Measurements from ENCODE around the gene TNNC2.

DNA sequence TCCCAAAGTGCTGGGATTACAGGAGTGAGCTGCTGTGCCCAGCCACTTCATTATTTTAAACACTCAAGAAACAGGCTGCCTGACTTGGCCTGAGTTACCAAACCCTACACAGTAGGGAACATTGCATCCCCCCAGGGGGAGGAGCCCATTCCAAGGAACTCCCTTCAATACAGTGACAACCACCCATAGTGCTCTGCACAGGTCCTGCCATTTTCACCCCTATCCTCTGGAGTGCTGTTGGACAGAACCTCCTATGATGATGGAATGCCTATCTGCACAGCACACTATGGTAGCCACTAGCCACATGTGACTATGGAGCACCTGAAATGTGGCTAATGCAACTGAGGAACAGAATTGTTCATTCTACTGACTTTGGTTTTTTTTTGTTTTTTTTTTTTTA lies 18.3 kb upstream of the TNNC2 start:
- TF ChIP-seq, protein P1, sequence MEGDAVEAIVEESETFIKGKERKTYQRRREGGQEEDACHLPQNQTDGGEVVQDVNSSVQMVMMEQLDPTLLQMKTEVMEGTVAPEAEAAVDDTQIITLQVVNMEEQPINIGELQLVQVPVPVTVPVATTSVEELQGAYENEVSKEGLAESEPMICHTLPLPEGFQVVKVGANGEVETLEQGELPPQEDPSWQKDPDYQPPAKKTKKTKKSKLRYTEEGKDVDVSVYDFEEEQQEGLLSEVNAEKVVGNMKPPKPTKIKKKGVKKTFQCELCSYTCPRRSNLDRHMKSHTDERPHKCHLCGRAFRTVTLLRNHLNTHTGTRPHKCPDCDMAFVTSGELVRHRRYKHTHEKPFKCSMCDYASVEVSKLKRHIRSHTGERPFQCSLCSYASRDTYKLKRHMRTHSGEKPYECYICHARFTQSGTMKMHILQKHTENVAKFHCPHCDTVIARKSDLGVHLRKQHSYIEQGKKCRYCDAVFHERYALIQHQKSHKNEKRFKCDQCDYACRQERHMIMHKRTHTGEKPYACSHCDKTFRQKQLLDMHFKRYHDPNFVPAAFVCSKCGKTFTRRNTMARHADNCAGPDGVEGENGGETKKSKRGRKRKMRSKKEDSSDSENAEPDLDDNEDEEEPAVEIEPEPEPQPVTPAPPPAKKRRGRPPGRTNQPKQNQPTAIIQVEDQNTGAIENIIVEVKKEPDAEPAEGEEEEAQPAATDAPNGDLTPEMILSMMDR (IDR thresholded peaks at IDR 0.05 in 8 of 11, conservative IDR thresholded peaks at IDR 0.05 in 3 of 11), result no peak
- TF ChIP-seq POLR2AphosphoS5 (IDR thresholded peaks at IDR 0.05) (no peak), POLR2A (IDR thresholded peaks at IDR 0.05) (no peak)

Data from spleen (tissue), 7 donors.